Measurements from ENCODE around the gene TMC1.

DNA sequence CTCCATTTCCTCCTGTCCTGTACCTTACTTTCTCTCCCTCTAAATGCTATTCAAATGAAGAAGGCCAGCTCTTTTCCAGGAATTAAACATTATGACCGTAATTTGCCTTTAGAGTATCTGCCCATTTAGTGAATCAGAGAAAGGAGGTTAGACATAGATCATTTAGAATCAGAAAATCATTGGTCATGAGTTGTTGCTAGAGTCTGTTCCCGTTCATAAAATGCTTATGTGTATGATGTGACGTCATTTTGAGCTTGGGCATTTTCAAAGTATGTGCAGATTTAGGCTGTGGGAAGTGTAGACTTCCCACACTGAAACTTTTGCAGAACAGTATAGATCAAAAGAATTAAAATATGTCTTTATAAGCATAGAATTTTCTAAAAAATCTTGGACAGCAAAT is 268.5 kb downstream of the TMC1 start:
- no peak for TF ChIP-seq YY1 (IDR thresholded peaks at IDR 0.05; ENCODE audit: insufficient read depth, insufficient read length)
- no peak for TF ChIP-seq SUZ12 (IDR thresholded peaks at IDR 0.05; ENCODE audit: extremely low read depth, insufficient read depth, insufficient read length)
